Vein endothelial cell (primary cell): ENCODE data around the gene RTL10. TPM values are rescaled to one million over a fixed set of nuclear protein-coding genes. Genes with fewer than 3 reads are reported as not detected.

Source experiments
- total RNA-seq: library from RNA; depleted of rRNA; stranded (reverse); fragments of >200 nt; gene quantifications from 2 replicates; pipeline ENCODE4 v1.2.3, GENCODE V29; 2012

RTL10 gene, protein sequence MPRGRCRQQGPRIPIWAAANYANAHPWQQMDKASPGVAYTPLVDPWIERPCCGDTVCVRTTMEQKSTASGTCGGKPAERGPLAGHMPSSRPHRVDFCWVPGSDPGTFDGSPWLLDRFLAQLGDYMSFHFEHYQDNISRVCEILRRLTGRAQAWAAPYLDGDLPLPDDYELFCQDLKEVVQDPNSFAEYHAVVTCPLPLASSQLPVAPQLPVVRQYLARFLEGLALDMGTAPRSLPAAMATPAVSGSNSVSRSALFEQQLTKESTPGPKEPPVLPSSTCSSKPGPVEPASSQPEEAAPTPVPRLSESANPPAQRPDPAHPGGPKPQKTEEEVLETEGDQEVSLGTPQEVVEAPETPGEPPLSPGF
- 24.8 and 29.7 TPM in 2 replicates for total RNA-seq

DNA sequence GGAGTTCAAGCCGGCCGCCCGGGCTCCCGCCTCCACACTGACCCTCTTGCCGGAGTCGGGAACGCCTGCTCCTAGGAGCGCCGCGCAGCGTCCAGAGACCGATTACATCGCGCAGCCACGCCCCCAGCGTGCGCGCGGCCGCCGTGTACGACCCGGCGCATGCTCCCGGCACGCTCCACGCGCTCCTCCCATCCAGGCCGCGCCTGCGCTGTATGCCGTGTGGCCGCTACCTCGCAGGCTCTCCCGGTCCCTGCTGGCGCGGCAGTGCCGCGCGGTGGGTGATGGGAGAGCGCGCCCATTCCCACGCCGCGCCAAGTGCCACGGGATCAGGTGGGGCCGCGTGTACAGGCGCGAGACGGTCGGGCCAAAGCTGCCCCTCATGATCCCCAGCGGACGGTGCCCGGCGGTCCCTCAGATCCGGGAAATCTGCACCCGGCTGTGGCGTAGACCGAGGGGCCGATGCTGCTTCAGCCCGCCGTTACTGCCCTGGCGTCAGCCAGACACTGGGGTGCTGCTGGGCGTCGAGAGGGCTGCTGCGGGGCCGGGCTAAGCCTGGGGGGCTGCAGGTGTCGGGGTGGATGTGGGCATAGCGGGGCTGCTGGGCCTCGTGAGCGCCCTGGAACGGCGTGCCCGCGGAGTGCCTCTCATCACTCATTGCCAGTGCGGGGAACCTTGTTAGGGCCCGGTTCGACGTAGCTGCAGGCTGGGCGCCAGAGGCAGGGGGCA, at the start of gene RTL10, which contains the start of gene GNB1L:
TSS of gene RTL10 (minus strand) at position 97 of the 726 bp plus-strand sequence. CDS start 2,613 bp downstream, outside the sequence.
TSS of gene GNB1L (minus strand) at position 97 of the 726 bp plus-strand sequence. CDS start 33,519 bp downstream, outside the sequence.

Other genes with a start within 250 kb of the RTL10 start
- 18.4 and 34.6 TPM in 2 replicates for gene SEPTIN5, start 140.4 kb downstream of the RTL10 start, total RNA-seq
- gene GP1BB, start 131.3 kb downstream of the RTL10 start, total RNA-seq: 0.57 and 2.3 TPM in 2 replicates
- 11.2 and 27.4 TPM in 2 replicates for gene TBX1, start 94.1 kb downstream of the RTL10 start, total RNA-seq
- 4.2 and 6.9 TPM in 2 replicates for gene GNB1L, start within 50 bp of the RTL10 start, total RNA-seq
- gene COMT, start 86.9 kb upstream of the RTL10 start, total RNA-seq: 186 and 298 TPM in 2 replicates
- 67.8 and 124 TPM in 2 replicates for gene TXNRD2, start 86.9 kb upstream of the RTL10 start, total RNA-seq
- 95.7 and 108 TPM in 2 replicates for gene ARVCF, start 161.9 kb upstream of the RTL10 start, total RNA-seq
- 44.8 and 51.6 TPM in 2 replicates for gene TANGO2, start 166.2 kb upstream of the RTL10 start, total RNA-seq
- gene DGCR8, start 225.4 kb upstream of the RTL10 start, total RNA-seq: 36.0 and 36.3 TPM in 2 replicates